Mesenchymal stem cell (in vitro differentiated cells and primary cell): ENCODE data around the gene CNOT6.
"Not testable (repeated sequence)": the region's sequence is repeated elsewhere in the genome, so short reads cannot be mapped to it uniquely, and the experiment has no call there.

ENCODE experiments used
- DNase-seq: peaks from one replicate; pipeline ENCODE4 v3.0.0-alpha.2; 2013
- H2AFZ ChIP-seq: one replicate; pipeline ENCODE4 v1.6.1; 2013; ENCODE audit warnings: low read depth, mild to moderate bottlenecking, control low read depth, inconsistent platforms, low read length, moderate library complexity
- H2AK5ac ChIP-seq: 2 replicates; pipeline ENCODE4 v1.6.1; 2013; ENCODE audit warnings: low read length, moderate library complexity, mild to moderate bottlenecking, inconsistent platforms; ENCODE audit not compliant: severe bottlenecking
- H2BK120ac ChIP-seq: one replicate; pipeline ENCODE4 v1.6.1; 2013; ENCODE audit warnings: low read depth, mild to moderate bottlenecking, inconsistent platforms, low read length, moderate library complexity
- H2BK12ac ChIP-seq, 2 experiments: one replicate each; pipeline ENCODE4 v1.6.1; 2013; ENCODE audit warnings: inconsistent platforms in 2 of 2, low read length in 2 of 2, mild to moderate bottlenecking in 2 of 2, moderate library complexity in 2 of 2, control low read depth in 1 of 2
- H2BK15ac ChIP-seq: one replicate; pipeline ENCODE4 v1.6.1; 2013; ENCODE audit warnings: mild to moderate bottlenecking, low read depth, inconsistent platforms; ENCODE audit not compliant: poor library complexity, severe bottlenecking
- H2BK5ac ChIP-seq: 2 replicates; pipeline ENCODE4 v1.6.1; 2013; ENCODE audit warnings: low read depth, mild to moderate bottlenecking, low read length, control low read depth, inconsistent platforms; ENCODE audit not compliant: poor library complexity, severe bottlenecking
- H3K14ac ChIP-seq, 2 experiments: one replicate each; pipeline ENCODE4 v1.6.1; 2013; ENCODE audit warnings: inconsistent platforms in 2 of 2, low read length in 2 of 2, control low read depth in 1 of 2, mild to moderate bottlenecking in 1 of 2, moderate library complexity in 1 of 2
- H3K18ac ChIP-seq, 2 experiments: one replicate each; pipeline ENCODE4 v1.6.1; 2013; ENCODE audit warnings: inconsistent platforms in 2 of 2, low read length in 2 of 2, control low read depth in 1 of 2, low read depth in 1 of 2, mild to moderate bottlenecking in 1 of 2
- H3K23ac ChIP-seq, 2 experiments: one replicate each; pipeline ENCODE4 v1.6.1; 2013; ENCODE audit warnings: inconsistent platforms in 2 of 2, low read length in 2 of 2, mild to moderate bottlenecking in 2 of 2, moderate library complexity in 2 of 2, control low read depth in 1 of 2
- H3K27ac ChIP-seq: 2 replicates; pipeline ENCODE4 v1.5.1; 2013; ENCODE audit warnings: mild to moderate bottlenecking, moderate library complexity, low read length, control low read depth, inconsistent platforms; ENCODE audit not compliant: poor library complexity, severe bottlenecking
- H3K27me3 ChIP-seq, 2 experiments: 2 replicates each; pipeline versions ENCODE4 v1.6.1 to v1.7.0; 2013; ENCODE audit warnings: low read length in 2 of 2, mild to moderate bottlenecking in 2 of 2, moderate library complexity in 2 of 2, control low read depth in 1 of 2, inconsistent platforms in 1 of 2; ENCODE audit not compliant: control insufficient read depth in 1 of 2, insufficient read depth in 1 of 2
- H3K36me3 ChIP-seq, 2 experiments: 2 replicates each; pipeline versions ENCODE4 v1.6.1 to v1.7.0; 2013; ENCODE audit warnings: low read length in 2 of 2, control low read depth in 1 of 2, inconsistent platforms in 1 of 2, low read depth in 1 of 2, mild to moderate bottlenecking in 1 of 2; ENCODE audit not compliant: insufficient read depth in 2 of 2, control insufficient read depth in 1 of 2
- H3K4ac ChIP-seq, 2 experiments: one replicate each; pipeline ENCODE4 v1.6.1; 2013; ENCODE audit warnings: inconsistent platforms in 2 of 2, low read length in 2 of 2, mild to moderate bottlenecking in 2 of 2, moderate library complexity in 2 of 2, control low read depth in 1 of 2, low read depth in 1 of 2
- H3K4me1 ChIP-seq: 2 replicates; pipeline ENCODE4 v1.6.1; 2013; ENCODE audit warnings: low read depth, low read length, control low read depth; ENCODE audit not compliant: control insufficient read depth, insufficient read depth
- H3K4me2 ChIP-seq: 2 replicates; pipeline ENCODE4 v1.6.1; 2013; ENCODE audit warnings: low read length, mild to moderate bottlenecking, inconsistent platforms; ENCODE audit not compliant: poor library complexity, severe bottlenecking
- H3K4me3 ChIP-seq, 2 experiments: 2 replicates each; pipeline versions ENCODE4 v1.5.1 to v1.7.0; 2013; ENCODE audit warnings: low read length in 2 of 2, mild to moderate bottlenecking in 2 of 2, control low read depth in 1 of 2, low read depth in 1 of 2; ENCODE audit not compliant: insufficient read depth in 1 of 2
- H3K79me1 ChIP-seq: replicated peaks from 2 replicates; pipeline ENCODE4 v1.6.1; 2013; ENCODE audit warnings: mild to moderate bottlenecking, control low read depth, low read length, inconsistent platforms; ENCODE audit not compliant: poor library complexity, severe bottlenecking
- H3K9ac ChIP-seq: 2 replicates; pipeline ENCODE4 v1.7.0; 2013; ENCODE audit warnings: mild to moderate bottlenecking, low read length, moderate library complexity
- H3K9me3 ChIP-seq: 2 replicates; pipeline ENCODE4 v1.7.0; 2013; ENCODE audit warnings: mild to moderate bottlenecking, low read length; ENCODE audit not compliant: control insufficient read depth
- H4K8ac ChIP-seq: one replicate; pipeline ENCODE4 v1.6.1; 2013; ENCODE audit warnings: inconsistent platforms, mild to moderate bottlenecking, low read length, moderate library complexity
- H4K91ac ChIP-seq: one replicate; pipeline ENCODE4 v1.6.1; 2013; ENCODE audit warnings: mild to moderate bottlenecking, low read length, inconsistent platforms
- WGBS: methylation state at CpG from one replicate; pipeline ENCODE4 v1.1.7; 2013; ENCODE audit warnings: mixed read lengths; 5-methylcytosine and 5-hydroxymethylcytosine counted together

The CNOT6 gene

DNA sequence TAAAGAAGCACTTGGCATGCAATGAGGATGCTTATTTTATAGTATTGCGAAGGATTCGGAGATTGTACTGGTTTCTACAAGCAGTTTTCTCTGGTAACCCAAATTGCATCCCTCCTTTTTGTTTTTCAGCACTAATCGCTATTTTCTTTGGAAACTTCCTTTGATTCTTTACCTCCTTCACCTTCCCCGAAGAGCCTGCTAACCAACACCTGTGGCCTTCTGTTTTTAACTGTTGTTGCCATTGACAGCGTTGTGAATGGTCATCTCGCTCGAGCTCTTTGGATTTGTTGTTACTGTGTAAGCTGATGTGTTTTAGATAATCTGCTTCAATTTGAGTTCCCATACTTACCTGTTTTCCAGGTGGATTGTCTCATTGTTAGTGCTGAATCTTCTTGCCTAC lies 1.1 kb downstream of the CNOT6 start:
- peak overlapping the region; percentile 86 for H3K4me2 ChIP-seq
- H4K8ac ChIP-seq = no peak overlapping the region
- no peak overlapping the region for H2BK120ac ChIP-seq
- H2AFZ ChIP-seq = no peak overlapping the region
- H3K4me1 ChIP-seq = peaks cover 13% of the 10 kb centered on the region
- no peak overlapping the region for H3K23ac ChIP-seq
- peaks cover 6 to 16% of the 10 kb centered on the region in 2 experiments for H3K36me3 ChIP-seq
- H3K18ac ChIP-seq = no peak overlapping the region
- no peak overlapping the region for H3K27ac ChIP-seq
- H3K4me3 ChIP-seq = peak overlapping the region; percentile 83 to 100
- H3K14ac ChIP-seq = no peak overlapping the region
- no peak overlapping the region for H2BK15ac ChIP-seq
- no peak overlapping the region for H2AK5ac ChIP-seq
- WGBS = 36% methylated on average over 7 of the region's 7 CpGs
- peaks cover 1% of the 10 kb centered on the region for H3K79me1 ChIP-seq
- H3K9me3 ChIP-seq = no peaks in the 10 kb centered on the region
- no peak overlapping the region for H2BK12ac ChIP-seq
- DNase-seq = no peak
- no peak overlapping the region for H3K4ac ChIP-seq
- peak overlapping the region; percentile 90 for H3K9ac ChIP-seq
- H3K27me3 ChIP-seq = no peaks in the 10 kb centered on the region
- no peak overlapping the region for H2BK5ac ChIP-seq
- H4K91ac ChIP-seq = no peak overlapping the region

DNA sequence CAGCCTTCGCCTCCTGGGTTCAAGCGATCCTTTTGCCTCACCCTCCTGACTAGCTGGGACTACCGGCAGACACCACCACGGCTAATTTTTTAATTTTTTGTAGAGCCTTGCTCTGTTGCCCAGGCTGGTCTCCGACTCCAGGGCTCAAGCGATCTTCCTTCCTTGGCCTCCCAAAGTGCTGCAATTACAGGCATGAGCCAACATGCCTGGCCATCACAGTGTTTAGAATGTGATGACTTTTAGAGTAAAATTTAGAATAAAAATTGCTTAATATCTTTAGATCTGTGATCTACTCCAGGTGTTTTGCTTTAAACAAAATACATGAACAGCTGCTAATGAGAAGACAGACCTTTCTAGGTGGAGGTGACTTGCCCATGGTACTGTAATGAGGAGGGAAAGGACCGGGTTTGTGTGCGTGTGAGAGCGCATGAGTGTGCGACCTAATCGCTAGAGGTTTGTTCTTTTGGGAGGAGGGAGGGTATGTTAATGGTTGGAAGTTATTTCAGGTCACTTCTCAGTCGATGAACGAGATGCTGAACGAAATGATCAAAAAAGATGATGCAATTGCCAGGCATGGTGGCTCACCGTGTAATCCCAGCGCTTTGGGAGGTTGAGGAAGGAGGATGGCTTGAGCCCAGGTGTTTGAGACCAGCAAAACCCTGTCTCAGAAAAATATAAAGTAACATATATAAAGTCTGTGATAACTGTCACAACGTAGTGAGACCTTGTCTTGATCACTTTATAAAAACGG lies 2.0 kb downstream of the CNOT6 start:
- DNase-seq = no peak
- Histone ChIP-seq H3K23ac (no peak overlapping the region), H2BK12ac (no peak overlapping the region), H2BK5ac (no peak overlapping the region), H3K27ac (no peak overlapping the region), H4K91ac (no peak overlapping the region), H3K18ac (no peak overlapping the region), H3K4me1 (peaks cover 13% of the 10 kb centered on the region), H3K14ac (no peak overlapping the region), H3K27me3 (no peaks in the 10 kb centered on the region), H2AK5ac (no peak overlapping the region), H2BK15ac (no peak overlapping the region), H4K8ac (no peak overlapping the region), H2BK120ac (no peak overlapping the region), H3K9ac (peak overlapping the region; percentile 90), H3K79me1 (peaks cover 3% of the 10 kb centered on the region), H3K4me2 (peak overlapping the region; percentile 86), H3K36me3 (peaks cover 3 to 16% of the 10 kb centered on the region in 2 experiments), H3K9me3 (no peaks in the 10 kb centered on the region), H2AFZ (no peak overlapping the region), H3K4ac (no peak overlapping the region), H3K4me3 (peak overlapping the region in 1 of 2 experiments; percentile 83)
- WGBS = 95% methylated on average over 18 of the region's 18 CpGs

DNA sequence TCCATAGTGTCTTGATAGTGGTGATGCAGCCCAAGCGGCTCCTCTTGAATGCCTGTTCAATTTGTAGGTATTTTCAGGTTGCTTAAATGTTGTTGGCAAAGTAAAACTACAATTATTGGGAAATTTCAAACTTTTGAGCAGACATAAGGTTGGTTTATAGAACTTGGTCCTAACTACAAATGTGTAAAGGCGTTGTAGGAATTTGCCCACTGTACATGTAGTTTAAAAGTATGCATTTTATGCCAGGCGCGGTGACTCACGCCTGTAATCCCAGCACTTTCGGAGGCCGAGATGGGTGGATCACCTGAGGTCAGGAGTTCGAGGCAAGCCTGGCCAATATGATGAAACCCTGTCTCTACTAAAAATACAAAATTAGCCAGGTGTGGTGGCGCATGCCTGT lies 2.6 kb downstream of the CNOT6 start:
- not testable (repeated sequence) for H3K18ac ChIP-seq, H3K27me3 ChIP-seq, H3K27ac ChIP-seq, H3K14ac ChIP-seq, H3K4ac ChIP-seq, H2AK5ac ChIP-seq, H2BK120ac ChIP-seq, DNase-seq, H3K23ac ChIP-seq, H4K8ac ChIP-seq, H2BK12ac ChIP-seq, H3K9me3 ChIP-seq, H3K4me3 ChIP-seq, H2BK5ac ChIP-seq, H2BK15ac ChIP-seq, H4K91ac ChIP-seq, H3K9ac ChIP-seq, H3K4me2 ChIP-seq, H2AFZ ChIP-seq, H3K79me1 ChIP-seq
- Histone ChIP-seq H3K4me1 (peaks cover 11% of the 10 kb centered on the region), H3K36me3 (peaks cover 3 to 16% of the 10 kb centered on the region in 2 experiments)
- 100% methylated on average over 6 of the region's 9 CpGs for WGBS

DNA sequence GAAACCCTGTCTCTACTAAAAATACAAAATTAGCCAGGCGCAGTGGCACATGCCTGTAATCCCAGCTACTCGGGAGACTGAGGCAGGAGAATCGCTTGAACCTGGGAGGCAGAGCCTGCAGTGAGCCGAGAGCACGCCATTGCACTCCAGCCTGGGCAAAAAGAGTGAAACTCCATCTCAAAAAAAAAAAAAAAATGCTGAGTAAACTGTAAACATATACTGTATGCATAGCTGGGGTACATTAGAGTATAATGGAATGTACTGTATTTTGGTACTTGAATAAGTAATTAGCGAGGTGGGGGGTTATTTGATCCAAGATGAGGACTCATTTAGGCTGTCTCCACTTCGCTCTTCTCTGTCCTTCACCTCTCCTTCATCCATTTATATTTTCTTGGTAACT lies 3.7 kb downstream of the CNOT6 start:
- not testable (repeated sequence) for H4K8ac ChIP-seq, H3K18ac ChIP-seq, H3K27ac ChIP-seq, H3K23ac ChIP-seq, H3K4me3 ChIP-seq, H3K27me3 ChIP-seq, H3K14ac ChIP-seq, H3K4me2 ChIP-seq, H2BK12ac ChIP-seq, DNase-seq, H2BK5ac ChIP-seq, H2BK120ac ChIP-seq, H4K91ac ChIP-seq, H3K9ac ChIP-seq, H2AFZ ChIP-seq, H3K9me3 ChIP-seq, H3K79me1 ChIP-seq, H3K4me1 ChIP-seq, H2BK15ac ChIP-seq, H3K4ac ChIP-seq, H2AK5ac ChIP-seq
- WGBS = 93% methylated on average over 4 of the region's 7 CpGs
- peaks cover 3 to 16% of the 10 kb centered on the region in 2 experiments for H3K36me3 ChIP-seq
